ENCODE measurements around the gene ZMYND8. TPM values are rescaled to one million over a fixed set of nuclear protein-coding genes. Genes with fewer than 3 reads are reported as not detected.
A peak's percentile ranks its signal among the peaks of the same experiment; 100 is the strongest.

The ZMYND8 gene
- total and polyA plus RNA-seq, 3 donors from 2014 or later: 30.4 to 102 (median 87.2) TPM

DNA sequence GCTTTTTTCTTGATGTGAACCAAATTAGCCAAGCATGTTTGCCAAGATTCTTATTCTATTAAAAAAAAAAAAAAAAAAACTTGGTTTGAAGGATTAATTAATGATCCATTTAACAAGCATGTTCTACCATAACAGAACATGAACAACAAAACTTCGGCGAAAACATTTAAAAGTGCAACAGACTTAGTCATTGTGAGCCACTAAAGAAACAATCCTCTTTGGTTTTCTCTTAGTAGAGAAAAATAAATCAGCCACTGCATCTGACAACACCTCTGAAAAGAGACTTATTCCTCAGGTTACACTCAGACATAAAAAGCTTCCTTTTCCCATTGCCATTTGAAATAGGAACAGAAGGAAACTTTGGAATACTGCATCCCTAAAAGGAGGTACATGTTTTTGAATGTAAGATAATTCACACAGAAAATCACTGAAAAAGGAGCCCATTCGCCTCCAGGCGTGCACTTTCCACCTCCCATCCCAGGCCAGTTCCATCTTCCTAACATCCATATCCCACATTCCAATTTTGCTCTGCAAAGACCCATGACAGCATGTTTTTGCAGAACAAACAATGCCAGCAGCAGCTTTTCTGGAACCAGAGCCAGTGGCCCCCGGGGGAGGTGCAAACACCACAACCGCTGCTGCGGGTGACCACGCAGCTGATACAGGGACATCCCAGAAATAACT, 79.5 kb downstream of the ZMYND8 start:
- no peaks in the 10 kb centered on the region for H3K9me3 ChIP-seq
- peaks cover 33% of the 10 kb centered on the region for H3K4me1 ChIP-seq
- no peaks in the 10 kb centered on the region for H3K27me3 ChIP-seq
- no peaks in the 10 kb centered on the region for H3K36me3 ChIP-seq (ENCODE audit: low read depth, missing control alignments)
- no peak for TF ChIP-seq POLR2A (IDR thresholded peaks at IDR 0.05)
- TF ChIP-seq, protein P1, sequence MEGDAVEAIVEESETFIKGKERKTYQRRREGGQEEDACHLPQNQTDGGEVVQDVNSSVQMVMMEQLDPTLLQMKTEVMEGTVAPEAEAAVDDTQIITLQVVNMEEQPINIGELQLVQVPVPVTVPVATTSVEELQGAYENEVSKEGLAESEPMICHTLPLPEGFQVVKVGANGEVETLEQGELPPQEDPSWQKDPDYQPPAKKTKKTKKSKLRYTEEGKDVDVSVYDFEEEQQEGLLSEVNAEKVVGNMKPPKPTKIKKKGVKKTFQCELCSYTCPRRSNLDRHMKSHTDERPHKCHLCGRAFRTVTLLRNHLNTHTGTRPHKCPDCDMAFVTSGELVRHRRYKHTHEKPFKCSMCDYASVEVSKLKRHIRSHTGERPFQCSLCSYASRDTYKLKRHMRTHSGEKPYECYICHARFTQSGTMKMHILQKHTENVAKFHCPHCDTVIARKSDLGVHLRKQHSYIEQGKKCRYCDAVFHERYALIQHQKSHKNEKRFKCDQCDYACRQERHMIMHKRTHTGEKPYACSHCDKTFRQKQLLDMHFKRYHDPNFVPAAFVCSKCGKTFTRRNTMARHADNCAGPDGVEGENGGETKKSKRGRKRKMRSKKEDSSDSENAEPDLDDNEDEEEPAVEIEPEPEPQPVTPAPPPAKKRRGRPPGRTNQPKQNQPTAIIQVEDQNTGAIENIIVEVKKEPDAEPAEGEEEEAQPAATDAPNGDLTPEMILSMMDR (IDR thresholded peaks at IDR 0.05): no peak
- H3K4me3 ChIP-seq: no peak overlapping the region
- intact Hi-C loops (cut with DNase I; ENCODE audit: low total_unique reads): loop anchor here (5.0 kb wide), 1 partner anchor 40 kb away; no protein-coding TSS in a partner anchor
- H3K27ac ChIP-seq: peak overlapping the region in 1 of 2 donors; percentile 76
- peak; percentile 82 for DNase-seq
- 50 to 53% methylated on average over 8 of the region's 8 CpGs for WGBS, 2 donors

DNA sequence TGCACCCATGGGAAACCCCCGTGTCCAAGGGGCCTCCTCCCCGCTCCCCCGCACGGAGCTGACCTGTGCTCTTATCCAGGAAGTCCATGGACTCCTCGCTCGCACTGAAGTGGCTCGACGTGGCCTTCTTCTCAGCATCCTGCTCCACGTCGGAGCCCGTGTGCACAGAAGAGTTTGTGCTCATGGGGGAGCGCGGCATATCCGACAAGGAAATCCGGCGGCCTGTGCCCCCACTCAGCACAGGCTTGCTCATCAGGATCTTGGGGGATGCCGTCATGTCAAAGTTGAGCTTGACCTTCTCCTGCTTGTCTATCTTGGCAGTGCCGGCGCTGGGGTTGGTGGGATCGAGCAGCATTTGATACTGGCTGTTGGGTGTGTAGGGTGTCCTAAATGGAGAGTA, 80.2 kb downstream of the ZMYND8 start:
- Histone ChIP-seq H3K4me3 (no peak overlapping the region), H3K27me3 (no peaks in the 10 kb centered on the region), H3K9me3 (no peaks in the 10 kb centered on the region), H3K27ac (peak overlapping the region in 1 of 2 donors; percentile 76), H3K4me1 (peaks cover 33% of the 10 kb centered on the region), H3K36me3 (ENCODE audit: low read depth, missing control alignments) (no peaks in the 10 kb centered on the region)
- DNase-seq: no peak
- TF ChIP-seq, protein P1 (IDR thresholded peaks at IDR 0.05): no peak
- TF ChIP-seq POLR2A (IDR thresholded peaks at IDR 0.05): no peak
- WGBS, 2 donors: 96% methylated on average over 20 of the region's 20 CpGs
- intact Hi-C loops (cut with DNase I; ENCODE audit: low total_unique reads): loop anchor here (5.0 kb wide), 1 partner anchor 41 kb away; no protein-coding TSS in a partner anchor

DNA sequence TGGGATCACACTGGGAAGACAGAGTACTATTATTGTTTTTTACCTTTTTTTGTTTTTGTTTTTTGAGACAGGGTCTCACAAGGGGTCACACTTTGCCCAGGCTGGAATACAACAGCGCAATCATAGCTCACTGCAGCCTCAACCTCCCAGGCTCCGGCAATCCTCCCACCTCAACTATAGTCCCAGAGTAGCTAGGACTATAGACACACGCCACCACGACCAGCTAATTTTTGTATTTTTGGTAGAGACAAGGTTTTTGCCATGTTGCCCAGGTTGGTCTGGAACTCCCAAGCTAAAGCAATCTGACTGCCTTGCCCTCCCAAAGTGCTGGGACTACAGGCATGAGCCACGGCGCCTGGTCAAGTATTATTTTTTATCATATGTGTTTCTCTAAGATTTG, 81.0 kb downstream of the ZMYND8 start:
- Histone ChIP-seq H3K36me3 (ENCODE audit: low read depth, missing control alignments) (no peaks in the 10 kb centered on the region), H3K27me3 (no peaks in the 10 kb centered on the region), H3K27ac (peak overlapping the region in 1 of 2 donors; percentile 81), H3K4me3 (no peak overlapping the region), H3K9me3 (no peaks in the 10 kb centered on the region), H3K4me1 (peaks cover 33% of the 10 kb centered on the region)
- TF ChIP-seq POLR2A (IDR thresholded peaks at IDR 0.05): no peak
- TF ChIP-seq, protein P1 (IDR thresholded peaks at IDR 0.05): no peak
- no peak for DNase-seq
- intact Hi-C loops (cut with DNase I; ENCODE audit: low total_unique reads): loop anchor here (5.0 kb wide), 1 partner anchor 42 kb away; no protein-coding TSS in a partner anchor
- WGBS, 2 donors: 93 to 96% methylated on average over 6 of the region's 6 CpGs

DNA sequence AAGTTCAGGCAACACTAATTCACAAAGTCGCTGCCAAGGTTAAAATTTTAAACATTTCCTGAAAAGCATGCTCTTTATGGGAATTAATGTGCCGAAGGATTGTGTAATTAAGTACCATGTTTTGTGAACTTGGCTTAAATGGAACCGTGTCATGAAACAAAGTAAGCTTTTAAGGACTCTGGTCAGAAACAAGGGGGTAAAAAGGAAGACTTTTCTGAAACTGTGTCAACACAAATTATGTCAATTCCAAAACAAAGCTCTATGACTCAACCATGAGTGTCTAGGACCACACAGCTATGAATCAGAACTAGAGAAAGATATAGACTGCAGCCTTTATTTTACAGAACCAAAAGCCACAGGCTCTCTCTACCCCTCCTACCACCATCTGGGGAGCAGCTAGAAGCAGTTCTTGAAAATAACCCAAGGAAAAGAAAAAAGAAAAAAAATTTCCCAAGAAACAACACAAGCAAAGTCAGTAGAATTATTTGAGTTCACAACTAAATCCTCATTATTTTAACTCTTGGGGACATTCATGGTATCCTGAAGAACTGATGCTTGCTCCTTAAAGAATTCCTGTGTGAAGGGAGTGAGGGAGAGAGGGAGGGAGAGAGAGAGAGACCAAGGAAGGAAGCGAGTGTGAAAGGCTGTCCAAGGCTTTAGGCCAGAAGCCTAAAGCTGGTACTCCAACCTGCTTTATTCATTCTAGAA, 81.9 kb downstream of the ZMYND8 start:
- Histone ChIP-seq H3K27me3 (no peaks in the 10 kb centered on the region), H3K4me3 (no peak overlapping the region), H3K27ac (peak overlapping the region; percentile 64 to 81), H3K36me3 (ENCODE audit: low read depth, missing control alignments) (no peaks in the 10 kb centered on the region), H3K9me3 (no peaks in the 10 kb centered on the region), H3K4me1 (peaks cover 33% of the 10 kb centered on the region)
- 41 to 54% methylated on average over 4 of the region's 4 CpGs for WGBS, 2 donors
- intact Hi-C loops (cut with DNase I; ENCODE audit: low total_unique reads): loop anchor here (5.0 kb wide), 1 partner anchor 43 kb away; no protein-coding TSS in a partner anchor
- no peak for DNase-seq
- TF ChIP-seq, protein P1 (IDR thresholded peaks at IDR 0.05): no peak

Measured in testis (tissue), 3 donors.